ENCODE measurements around the gene VSNL1. TPM values are rescaled to one million over a fixed set of nuclear protein-coding genes. Genes with fewer than 3 reads are reported as not detected.

The VSNL1 gene
- total and polyA plus RNA-seq, 12 donors = 7.2 to 51.1 (median 21.2) TPM

DNA sequence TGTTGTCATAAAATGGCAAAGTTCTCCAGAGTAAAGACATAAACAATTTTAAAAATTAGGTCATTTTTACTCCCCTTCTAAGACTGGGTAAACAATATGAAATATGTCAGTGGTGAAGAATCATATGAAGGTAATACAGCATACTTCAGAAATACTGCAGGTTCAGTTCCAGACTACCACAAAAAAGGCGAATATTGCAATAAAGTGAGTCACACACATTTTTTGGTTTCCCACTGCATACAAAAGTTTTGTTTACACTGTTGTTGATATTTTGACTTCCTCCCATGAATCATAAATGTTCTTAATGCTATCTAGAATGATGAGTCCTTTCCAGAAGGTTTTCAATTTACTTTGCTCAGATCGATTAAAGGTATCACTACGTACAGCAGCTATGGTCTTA lies 139.6 kb downstream of the VSNL1 start:
- peaks cover 0 to 4% of the 10 kb centered on the region in 2 donors for H3K36me3 ChIP-seq (replicated peaks in 1 of 2)
- no peaks in the 10 kb centered on the region for H3K9me3 ChIP-seq (replicated peaks in 1 of 3)
- H3K4me3 ChIP-seq = no peak overlapping the region
- WGBS, 4 donors = 95 to 99% (median 98%) methylated on average over 3 of the region's 3 CpGs
- intact Hi-C loops (cut with DNase I) = no loop called here
- no peak overlapping the region for H3K27ac ChIP-seq
- H3K4me1 ChIP-seq (replicated peaks in 1 of 2) = no peaks in the 10 kb centered on the region
- TF ChIP-seq, protein P1, sequence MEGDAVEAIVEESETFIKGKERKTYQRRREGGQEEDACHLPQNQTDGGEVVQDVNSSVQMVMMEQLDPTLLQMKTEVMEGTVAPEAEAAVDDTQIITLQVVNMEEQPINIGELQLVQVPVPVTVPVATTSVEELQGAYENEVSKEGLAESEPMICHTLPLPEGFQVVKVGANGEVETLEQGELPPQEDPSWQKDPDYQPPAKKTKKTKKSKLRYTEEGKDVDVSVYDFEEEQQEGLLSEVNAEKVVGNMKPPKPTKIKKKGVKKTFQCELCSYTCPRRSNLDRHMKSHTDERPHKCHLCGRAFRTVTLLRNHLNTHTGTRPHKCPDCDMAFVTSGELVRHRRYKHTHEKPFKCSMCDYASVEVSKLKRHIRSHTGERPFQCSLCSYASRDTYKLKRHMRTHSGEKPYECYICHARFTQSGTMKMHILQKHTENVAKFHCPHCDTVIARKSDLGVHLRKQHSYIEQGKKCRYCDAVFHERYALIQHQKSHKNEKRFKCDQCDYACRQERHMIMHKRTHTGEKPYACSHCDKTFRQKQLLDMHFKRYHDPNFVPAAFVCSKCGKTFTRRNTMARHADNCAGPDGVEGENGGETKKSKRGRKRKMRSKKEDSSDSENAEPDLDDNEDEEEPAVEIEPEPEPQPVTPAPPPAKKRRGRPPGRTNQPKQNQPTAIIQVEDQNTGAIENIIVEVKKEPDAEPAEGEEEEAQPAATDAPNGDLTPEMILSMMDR (IDR thresholded peaks at IDR 0.05) = no peak
- no peak for TF ChIP-seq POLR2A (IDR thresholded peaks at IDR 0.05)
- DNase-seq = no peak
- no peaks in the 10 kb centered on the region for H3K27me3 ChIP-seq

DNA sequence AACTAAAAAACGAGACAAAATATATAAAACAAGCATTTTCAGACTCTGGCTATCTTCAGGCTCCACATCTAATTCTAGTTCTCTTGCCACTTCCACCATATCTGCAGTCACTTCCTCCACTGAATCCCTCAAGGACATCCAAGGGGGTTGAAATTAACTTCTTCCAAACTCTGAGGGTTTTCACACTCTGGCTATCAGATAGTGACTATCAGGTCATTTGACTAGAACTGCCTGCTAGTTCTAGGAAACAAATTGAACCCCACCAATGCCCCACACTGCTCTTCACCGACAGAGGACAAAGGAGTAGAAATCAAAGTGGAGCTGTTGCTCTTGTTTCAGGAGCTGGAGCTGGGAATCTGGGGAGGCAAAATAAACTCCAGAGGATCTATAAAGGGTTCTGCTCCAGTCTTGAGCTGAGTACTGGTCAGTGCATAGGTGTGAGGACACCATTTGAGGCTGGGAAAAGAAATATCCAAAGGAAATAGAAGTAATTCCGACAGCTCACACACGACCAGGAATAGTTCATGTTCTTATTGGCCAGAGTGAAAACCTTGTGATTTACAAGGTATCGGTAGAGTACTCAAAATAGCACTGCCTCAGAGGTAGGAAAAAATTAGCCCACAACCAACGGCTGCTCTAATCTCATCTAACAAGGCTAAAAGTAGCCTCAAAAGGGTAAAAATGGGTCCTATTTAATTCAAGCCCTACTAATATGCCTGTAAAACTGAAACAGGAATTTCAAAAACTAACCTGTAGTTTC lies 141.8 kb downstream of the VSNL1 start:
- Histone ChIP-seq H3K4me1 (replicated peaks in 1 of 2) (no peaks in the 10 kb centered on the region), H3K27ac (no peak overlapping the region), H3K9me3 (replicated peaks in 1 of 3) (no peaks in the 10 kb centered on the region), H3K36me3 (replicated peaks in 1 of 2) (peaks cover 0 to 4% of the 10 kb centered on the region in 2 donors), H3K4me3 (no peak overlapping the region), H3K27me3 (no peaks in the 10 kb centered on the region)
- intact Hi-C loops (cut with DNase I) = no loop called here
- DNase-seq = no peak
- TF ChIP-seq, protein P1 (IDR thresholded peaks at IDR 0.05) = no peak
- no peak for TF ChIP-seq POLR2A (IDR thresholded peaks at IDR 0.05)
- WGBS, 4 donors = 91 to 95% (median 92%) methylated on average over 6 of the region's 6 CpGs

DNA sequence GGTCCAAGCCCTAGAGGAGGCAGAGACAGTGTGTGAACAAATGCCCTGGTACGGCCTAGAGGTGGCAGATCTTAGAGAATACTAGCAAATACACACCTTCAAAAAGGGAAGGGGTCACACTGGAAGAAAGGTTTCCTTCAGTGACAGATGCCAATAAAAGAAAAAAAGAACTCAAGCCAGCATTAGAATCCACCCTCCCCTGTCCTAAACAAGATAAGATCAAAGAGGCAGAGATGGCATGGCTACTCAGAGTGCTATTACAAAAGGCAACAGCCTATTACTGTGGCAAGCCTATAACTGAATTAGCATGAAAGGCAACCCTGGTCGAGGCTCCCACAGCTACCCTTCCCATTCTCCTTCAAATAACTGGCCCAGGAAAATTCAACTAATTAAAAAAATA lies 143.5 kb downstream of the VSNL1 start:
- H3K9me3 ChIP-seq (replicated peaks in 1 of 3) = no peaks in the 10 kb centered on the region
- TF ChIP-seq, protein P1 (IDR thresholded peaks at IDR 0.05) = no peak
- TF ChIP-seq POLR2A (IDR thresholded peaks at IDR 0.05) = no peak
- DNase-seq = no peak
- H3K4me1 ChIP-seq (replicated peaks in 1 of 2) = no peaks in the 10 kb centered on the region
- no peak overlapping the region for H3K27ac ChIP-seq
- WGBS, 4 donors = 80 to 96% (median 90%) methylated on average over 2 of the region's 2 CpGs
- H3K4me3 ChIP-seq = no peak overlapping the region
- peaks cover 0 to 4% of the 10 kb centered on the region in 2 donors for H3K36me3 ChIP-seq (replicated peaks in 1 of 2)
- intact Hi-C loops (cut with DNase I) = no loop called here
- H3K27me3 ChIP-seq = no peaks in the 10 kb centered on the region

DNA sequence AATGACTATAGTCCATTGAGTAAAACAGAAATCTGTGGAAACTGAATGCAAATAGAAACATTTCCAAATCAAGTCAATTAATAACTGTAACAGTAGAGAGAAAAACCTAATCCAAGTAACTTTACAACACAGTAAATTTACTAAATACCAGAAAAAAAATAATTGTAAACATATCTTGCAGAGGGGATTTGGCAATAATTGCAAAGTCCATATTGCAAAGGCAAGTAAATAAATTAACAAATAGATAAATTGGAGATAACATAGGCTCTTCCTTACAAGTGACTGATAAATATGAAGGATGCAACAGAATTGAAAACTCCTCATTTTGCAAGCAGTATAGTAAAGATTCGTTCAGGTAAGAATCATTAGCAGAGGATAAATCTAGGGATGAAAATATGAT lies 148.1 kb downstream of the VSNL1 start:
- H3K27me3 ChIP-seq = no peaks in the 10 kb centered on the region
- peaks cover 0 to 3% of the 10 kb centered on the region in 2 donors for H3K36me3 ChIP-seq (replicated peaks in 1 of 2)
- H3K9me3 ChIP-seq (replicated peaks in 1 of 3) = no peaks in the 10 kb centered on the region
- no peaks in the 10 kb centered on the region for H3K4me1 ChIP-seq (replicated peaks in 1 of 2)
- 84 to 91% (median 87%) methylated on average over 1 of the region's 1 CpG for WGBS, 4 donors
- H3K4me3 ChIP-seq = no peak overlapping the region
- intact Hi-C loops (cut with DNase I) = no loop called here
- DNase-seq = no peak
- TF ChIP-seq POLR2A (IDR thresholded peaks at IDR 0.05) = no peak
- TF ChIP-seq, protein P1 (IDR thresholded peaks at IDR 0.05) = no peak
- no peak overlapping the region for H3K27ac ChIP-seq
